Measurements from ENCODE around the gene SNX14.

SNX14 gene

GRCh38 chr6:85468326-85468725 lies 125.3 kb downstream of the SNX14 start:
- H3K36me3 ChIP-seq (ENCODE audit: control insufficient read depth in 1 of 2, insufficient read depth in 2 of 2, low read length in 2 of 2): no peaks in the 10 kb centered on the region
- no peaks in the 10 kb centered on the region for H3K9me3 ChIP-seq (ENCODE audit: control insufficient read depth in 1 of 2, low read length in 2 of 2)
- H3K9ac ChIP-seq (ENCODE audit: low read depth in 1 of 2, low read length in 2 of 2): no peak overlapping the region
- H3K27ac ChIP-seq (ENCODE audit: low read depth, low read length): no peak overlapping the region
- no peaks in the 10 kb centered on the region for H3K4me1 ChIP-seq (ENCODE audit: control insufficient read depth in 1 of 2, insufficient read depth in 2 of 2, low read length in 2 of 2)
- H3K27me3 ChIP-seq (ENCODE audit: control insufficient read depth in 1 of 2, insufficient read depth in 2 of 2, low read length in 2 of 2): no peaks in the 10 kb centered on the region
- no peak overlapping the region for H3K4me3 ChIP-seq (ENCODE audit: low read depth in 1 of 2, low read length in 2 of 2)

GRCh38 chr6:85465762-85466161 lies 127.9 kb downstream of the SNX14 start:
- Histone ChIP-seq H3K9me3 (ENCODE audit: control insufficient read depth in 1 of 2, low read length in 2 of 2) (no peaks in the 10 kb centered on the region), H3K27me3 (ENCODE audit: control insufficient read depth in 1 of 2, insufficient read depth in 2 of 2, low read length in 2 of 2) (no peaks in the 10 kb centered on the region), H3K4me3 (ENCODE audit: low read depth in 1 of 2, low read length in 2 of 2) (no peak overlapping the region), H3K9ac (ENCODE audit: low read depth in 1 of 2, low read length in 2 of 2) (no peak overlapping the region), H3K4me1 (ENCODE audit: control insufficient read depth in 1 of 2, insufficient read depth in 2 of 2, low read length in 2 of 2) (peaks cover 0 to 6% of the 10 kb centered on the region in 2 donors), H3K36me3 (ENCODE audit: control insufficient read depth in 1 of 2, insufficient read depth in 2 of 2, low read length in 2 of 2) (no peaks in the 10 kb centered on the region), H3K27ac (ENCODE audit: low read depth, low read length) (no peak overlapping the region)

- no peak overlapping the region for H3K27ac ChIP-seq (ENCODE audit: low read depth, low read length)
- H3K4me3 ChIP-seq (ENCODE audit: low read depth in 1 of 2, low read length in 2 of 2): no peak overlapping the region
- no peaks in the 10 kb centered on the region for H3K9me3 ChIP-seq (ENCODE audit: control insufficient read depth in 1 of 2, low read length in 2 of 2)
- H3K36me3 ChIP-seq (ENCODE audit: control insufficient read depth in 1 of 2, insufficient read depth in 2 of 2, low read length in 2 of 2): no peaks in the 10 kb centered on the region
- H3K9ac ChIP-seq (ENCODE audit: low read depth in 1 of 2, low read length in 2 of 2): no peak overlapping the region
- no peaks in the 10 kb centered on the region for H3K27me3 ChIP-seq (ENCODE audit: control insufficient read depth in 1 of 2, insufficient read depth in 2 of 2, low read length in 2 of 2)
- peaks cover 0 to 6% of the 10 kb centered on the region in 2 donors for H3K4me1 ChIP-seq (ENCODE audit: control insufficient read depth in 1 of 2, insufficient read depth in 2 of 2, low read length in 2 of 2)
These were observed 128.9 kb downstream of the SNX14 start for GRCh38 chr6:85464722-85465150.

- Histone ChIP-seq H3K4me1 (ENCODE audit: control insufficient read depth in 1 of 2, insufficient read depth in 2 of 2, low read length in 2 of 2) (peaks cover 0 to 6% of the 10 kb centered on the region in 2 donors), H3K27ac (ENCODE audit: low read depth, low read length) (no peak overlapping the region), H3K9me3 (ENCODE audit: control insufficient read depth in 1 of 2, low read length in 2 of 2) (no peaks in the 10 kb centered on the region), H3K9ac (ENCODE audit: low read depth in 1 of 2, low read length in 2 of 2) (no peak overlapping the region), H3K36me3 (ENCODE audit: control insufficient read depth in 1 of 2, insufficient read depth in 2 of 2, low read length in 2 of 2) (no peaks in the 10 kb centered on the region), H3K4me3 (ENCODE audit: low read depth in 1 of 2, low read length in 2 of 2) (no peak overlapping the region), H3K27me3 (ENCODE audit: control insufficient read depth in 1 of 2, insufficient read depth in 2 of 2, low read length in 2 of 2) (no peaks in the 10 kb centered on the region)
These were observed 129.4 kb downstream of the SNX14 start for GRCh38 chr6:85464260-85464644.

- Histone ChIP-seq H3K4me3 (ENCODE audit: low read depth in 1 of 2, low read length in 2 of 2) (no peak overlapping the region), H3K4me1 (ENCODE audit: control insufficient read depth in 1 of 2, insufficient read depth in 2 of 2, low read length in 2 of 2) (peaks cover 0 to 6% of the 10 kb centered on the region in 2 donors), H3K27ac (ENCODE audit: low read depth, low read length) (no peak overlapping the region), H3K9me3 (ENCODE audit: control insufficient read depth in 1 of 2, low read length in 2 of 2) (no peaks in the 10 kb centered on the region), H3K36me3 (ENCODE audit: control insufficient read depth in 1 of 2, insufficient read depth in 2 of 2, low read length in 2 of 2) (no peaks in the 10 kb centered on the region), H3K9ac (ENCODE audit: low read depth in 1 of 2, low read length in 2 of 2) (no peak overlapping the region), H3K27me3 (ENCODE audit: control insufficient read depth in 1 of 2, insufficient read depth in 2 of 2, low read length in 2 of 2) (no peaks in the 10 kb centered on the region)
These were observed 129.9 kb downstream of the SNX14 start for GRCh38 chr6:85463621-85464259.

GRCh38 chr6:85462673-85463072 lies 131.0 kb downstream of the SNX14 start:
- no peak overlapping the region for H3K27ac ChIP-seq (ENCODE audit: low read depth, low read length)
- no peaks in the 10 kb centered on the region for H3K36me3 ChIP-seq (ENCODE audit: control insufficient read depth in 1 of 2, insufficient read depth in 2 of 2, low read length in 2 of 2)
- H3K9ac ChIP-seq (ENCODE audit: low read depth in 1 of 2, low read length in 2 of 2): no peak overlapping the region
- H3K4me1 ChIP-seq (ENCODE audit: control insufficient read depth in 1 of 2, insufficient read depth in 2 of 2, low read length in 2 of 2): peaks cover 0 to 6% of the 10 kb centered on the region in 2 donors
- no peaks in the 10 kb centered on the region for H3K27me3 ChIP-seq (ENCODE audit: control insufficient read depth in 1 of 2, insufficient read depth in 2 of 2, low read length in 2 of 2)
- no peak overlapping the region for H3K4me3 ChIP-seq (ENCODE audit: low read depth in 1 of 2, low read length in 2 of 2)
- no peaks in the 10 kb centered on the region for H3K9me3 ChIP-seq (ENCODE audit: control insufficient read depth in 1 of 2, low read length in 2 of 2)

- Histone ChIP-seq H3K9me3 (ENCODE audit: control insufficient read depth in 1 of 2, low read length in 2 of 2) (no peaks in the 10 kb centered on the region), H3K9ac (ENCODE audit: low read depth in 1 of 2, low read length in 2 of 2) (no peak overlapping the region), H3K36me3 (ENCODE audit: control insufficient read depth in 1 of 2, insufficient read depth in 2 of 2, low read length in 2 of 2) (no peaks in the 10 kb centered on the region), H3K4me3 (ENCODE audit: low read depth in 1 of 2, low read length in 2 of 2) (no peak overlapping the region), H3K4me1 (ENCODE audit: control insufficient read depth in 1 of 2, insufficient read depth in 2 of 2, low read length in 2 of 2) (peaks cover 0 to 6% of the 10 kb centered on the region in 2 donors), H3K27me3 (ENCODE audit: control insufficient read depth in 1 of 2, insufficient read depth in 2 of 2, low read length in 2 of 2) (no peaks in the 10 kb centered on the region), H3K27ac (ENCODE audit: low read depth, low read length) (no peak overlapping the region)
These were observed 131.9 kb downstream of the SNX14 start for GRCh38 chr6:85461798-85462170.

- Histone ChIP-seq H3K27me3 (ENCODE audit: control insufficient read depth in 1 of 2, insufficient read depth in 2 of 2, low read length in 2 of 2) (no peaks in the 10 kb centered on the region), H3K36me3 (ENCODE audit: control insufficient read depth in 1 of 2, insufficient read depth in 2 of 2, low read length in 2 of 2) (no peaks in the 10 kb centered on the region), H3K27ac (ENCODE audit: low read depth, low read length) (no peak overlapping the region), H3K9ac (ENCODE audit: low read depth in 1 of 2, low read length in 2 of 2) (no peak overlapping the region), H3K9me3 (ENCODE audit: control insufficient read depth in 1 of 2, low read length in 2 of 2) (no peaks in the 10 kb centered on the region), H3K4me1 (ENCODE audit: control insufficient read depth in 1 of 2, insufficient read depth in 2 of 2, low read length in 2 of 2) (peaks cover 0 to 6% of the 10 kb centered on the region in 2 donors), H3K4me3 (ENCODE audit: low read depth in 1 of 2, low read length in 2 of 2) (no peak overlapping the region)
These were observed 132.5 kb downstream of the SNX14 start for GRCh38 chr6:85460921-85461797.

- Histone ChIP-seq H3K27me3 (ENCODE audit: control insufficient read depth in 1 of 2, insufficient read depth in 2 of 2, low read length in 2 of 2) (no peaks in the 10 kb centered on the region), H3K36me3 (ENCODE audit: control insufficient read depth in 1 of 2, insufficient read depth in 2 of 2, low read length in 2 of 2) (no peaks in the 10 kb centered on the region), H3K9ac (ENCODE audit: low read depth in 1 of 2, low read length in 2 of 2) (no peak overlapping the region), H3K4me3 (ENCODE audit: low read depth in 1 of 2, low read length in 2 of 2) (no peak overlapping the region), H3K9me3 (ENCODE audit: control insufficient read depth in 1 of 2, low read length in 2 of 2) (no peaks in the 10 kb centered on the region), H3K4me1 (ENCODE audit: control insufficient read depth in 1 of 2, insufficient read depth in 2 of 2, low read length in 2 of 2) (peaks cover 0 to 6% of the 10 kb centered on the region in 2 donors), H3K27ac (ENCODE audit: low read depth, low read length) (no peak overlapping the region)
These were observed 133.3 kb downstream of the SNX14 start for GRCh38 chr6:85460154-85460920.
